A673 (cell line): Measurements from ENCODE around the gene SAP130. TPM values are rescaled to one million over a fixed set of nuclear protein-coding genes. Genes with fewer than 3 reads are reported as not detected.

Source experiments
- BruUV-seq: library from RNA; stranded (reverse); fragments of 400-500 nt; replicated peaks from 2 replicates; lab custom pipeline; 2021; lab: Mats Ljungman, UMichigan
- CTCF ChIA-PET: fragments of 300-600 bp; sonication (Branson Sonifier 250); formaldehyde crosslinking; loops from one replicate; lab custom pipeline; 2022; ENCODE audit warnings: antibody characterized with exemption; lab: Charles Lee
- POLR2A ChIA-PET: fragments of 300-600 bp; sonication (Branson Sonifier 250); formaldehyde crosslinking; loops from one replicate; lab custom pipeline; 2022; ENCODE audit warnings: antibody characterized with exemption; ENCODE audit not compliant: low non-redundant PET; lab: Charles Lee
- DNase-seq: peaks from one replicate; pipeline ENCODE4 v3.0.0-alpha.2; 2015; ENCODE audit warnings: low spot score
- H3K27ac ChIP-seq: fragments of 200-600 bp; sonication (generic); 2 replicates; pipeline ENCODE4 v1.5.1; 2016; ENCODE audit warnings: mixed run types, low read depth, mild to moderate bottlenecking, mixed read lengths, antibody characterized with exemption, low read length; ENCODE audit not compliant: poor library complexity, severe bottlenecking
- H3K27me3 ChIP-seq: fragments of 200-600 bp; sonication (generic); replicated peaks from 2 replicates; pipeline ENCODE4 v1.6.1; 2017; ENCODE audit warnings: mixed run types, low read depth, mild to moderate bottlenecking, mixed read lengths, antibody characterized with exemption, low read length; ENCODE audit not compliant: insufficient read depth, poor library complexity
- H3K36me3 ChIP-seq: fragments of 200-600 bp; sonication (generic); 2 replicates; pipeline ENCODE4 v1.6.1; 2016; ENCODE audit warnings: mixed run types, mild to moderate bottlenecking, mixed read lengths, antibody characterized with exemption, low read length; ENCODE audit not compliant: insufficient read depth, poor library complexity, severe bottlenecking
- H3K4me1 ChIP-seq: fragments of 200-600 bp; sonication (generic); 2 replicates; pipeline ENCODE4 v1.6.1; 2017; ENCODE audit warnings: mixed run types, mild to moderate bottlenecking, mixed read lengths, antibody characterized with exemption, low read length; ENCODE audit not compliant: insufficient read depth, poor library complexity, severe bottlenecking
- H3K4me3 ChIP-seq: fragments of 200-600 bp; sonication (generic); 2 replicates; pipeline ENCODE4 v1.5.1; 2016; ENCODE audit warnings: low read depth, mixed run types, mild to moderate bottlenecking, mixed read lengths, low read length; ENCODE audit not compliant: poor library complexity, severe bottlenecking
- H3K9me3 ChIP-seq: fragments of 200-600 bp; sonication (generic); 2 replicates; pipeline ENCODE4 v1.6.1; 2016; ENCODE audit warnings: mixed run types, low read depth, mild to moderate bottlenecking, mixed read lengths, antibody characterized with exemption, low read length; ENCODE audit not compliant: poor library complexity, severe bottlenecking
- CTCF ChIP-seq: fragments of 300-800, 200-600 bp; sonication (generic); conservative IDR thresholded peaks from 2 replicates; pipeline ENCODE4 v1.5.1; 2017; ENCODE audit warnings: low read depth, mild to moderate bottlenecking, antibody characterized with exemption, low read length, moderate library complexity, mixed read lengths
- EZH2 ChIP-seq: fragments of 200-600 bp; sonication (generic); IDR thresholded peaks from 2 replicates; pipeline ENCODE4 v1.6.1; 2017; ENCODE audit warnings: borderline replicate concordance, low read depth, mild to moderate bottlenecking, mixed read lengths, antibody characterized with exemption, low read length; ENCODE audit not compliant: poor library complexity, severe bottlenecking
- intact Hi-C: fragments of 100-400 bp; cut with micrococcal nuclease; formaldehyde crosslinking; loops from one replicate; pipeline ENCODE4 v1.10.0; 2022; ENCODE audit not compliant: unreplicated experiment
- total RNA-seq: library from RNA; stranded (reverse); gene quantifications from 2 replicates; pipeline ENCODE4 v1.2.3, GENCODE V29; 2021

The SAP130 gene
- total RNA-seq, 1 experiment from 2014 or later: 40.4 TPM

- no TSS peak for BruUV-seq
- Histone ChIP-seq H3K9me3 (no peaks in the 10 kb centered on the region), H3K4me1 (no peaks in the 10 kb centered on the region), H3K27me3 (no peaks in the 10 kb centered on the region), H3K36me3 (peaks cover 54% of the 10 kb centered on the region), H3K4me3 (no peak overlapping the region), H3K27ac (no peak overlapping the region)
- ChIA-PET POLR2A (no interaction called here), CTCF (no interaction called here)
- DNase-seq: no peak
- intact Hi-C loops: no loop called here
- no peak for TF ChIP-seq CTCF
- TF ChIP-seq EZH2: no peak
These were observed 36.1 kb downstream of the SAP130 start for GRCh38 chr2:127991742-127992141.

- H3K27me3 ChIP-seq: no peaks in the 10 kb centered on the region
- TF ChIP-seq EZH2 (no peak), CTCF (no peak)
- no peaks in the 10 kb centered on the region for H3K9me3 ChIP-seq
- ChIA-PET POLR2A (no interaction called here), CTCF (no interaction called here)
- no peak overlapping the region for H3K27ac ChIP-seq
- BruUV-seq: no TSS peak
- no peak overlapping the region for H3K4me3 ChIP-seq
- DNase-seq: no peak
- peaks cover 66% of the 10 kb centered on the region for H3K36me3 ChIP-seq
- intact Hi-C loops: no loop called here
- H3K4me1 ChIP-seq: no peaks in the 10 kb centered on the region
These were observed 41.2 kb downstream of the SAP130 start for GRCh38 chr2:127986548-127987079.

GRCh38 chr2:127985735-127986134 is 42.1 kb downstream of the SAP130 start:
- Histone ChIP-seq H3K36me3 (peaks cover 66% of the 10 kb centered on the region), H3K9me3 (no peaks in the 10 kb centered on the region), H3K27me3 (no peaks in the 10 kb centered on the region), H3K27ac (no peak overlapping the region), H3K4me3 (no peak overlapping the region), H3K4me1 (no peaks in the 10 kb centered on the region)
- intact Hi-C loops: no loop called here
- ChIA-PET CTCF (no interaction called here), POLR2A (no interaction called here)
- DNase-seq: no peak
- no TSS peak for BruUV-seq
- TF ChIP-seq EZH2 (no peak), CTCF (no peak)
